HG02884 (cell line): ENCODE data around the gene PUS10.
"Not testable (repeated sequence)": the region's sequence is repeated elsewhere in the genome, so short reads cannot be mapped to it uniquely, and the experiment has no call there.

Experiments used
- ATAC-seq: cut with Tn5 transposase; IDR thresholded peaks from one replicate; pipeline ENCODE4 v1.9.1; 2021; ENCODE audit warnings: mild to moderate bottlenecking, moderate library complexity; ENCODE audit not compliant: unreplicated experiment

The PUS10 gene, protein sequence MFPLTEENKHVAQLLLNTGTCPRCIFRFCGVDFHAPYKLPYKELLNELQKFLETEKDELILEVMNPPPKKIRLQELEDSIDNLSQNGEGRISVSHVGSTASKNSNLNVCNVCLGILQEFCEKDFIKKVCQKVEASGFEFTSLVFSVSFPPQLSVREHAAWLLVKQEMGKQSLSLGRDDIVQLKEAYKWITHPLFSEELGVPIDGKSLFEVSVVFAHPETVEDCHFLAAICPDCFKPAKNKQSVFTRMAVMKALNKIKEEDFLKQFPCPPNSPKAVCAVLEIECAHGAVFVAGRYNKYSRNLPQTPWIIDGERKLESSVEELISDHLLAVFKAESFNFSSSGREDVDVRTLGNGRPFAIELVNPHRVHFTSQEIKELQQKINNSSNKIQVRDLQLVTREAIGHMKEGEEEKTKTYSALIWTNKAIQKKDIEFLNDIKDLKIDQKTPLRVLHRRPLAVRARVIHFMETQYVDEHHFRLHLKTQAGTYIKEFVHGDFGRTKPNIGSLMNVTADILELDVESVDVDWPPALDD

DNA sequence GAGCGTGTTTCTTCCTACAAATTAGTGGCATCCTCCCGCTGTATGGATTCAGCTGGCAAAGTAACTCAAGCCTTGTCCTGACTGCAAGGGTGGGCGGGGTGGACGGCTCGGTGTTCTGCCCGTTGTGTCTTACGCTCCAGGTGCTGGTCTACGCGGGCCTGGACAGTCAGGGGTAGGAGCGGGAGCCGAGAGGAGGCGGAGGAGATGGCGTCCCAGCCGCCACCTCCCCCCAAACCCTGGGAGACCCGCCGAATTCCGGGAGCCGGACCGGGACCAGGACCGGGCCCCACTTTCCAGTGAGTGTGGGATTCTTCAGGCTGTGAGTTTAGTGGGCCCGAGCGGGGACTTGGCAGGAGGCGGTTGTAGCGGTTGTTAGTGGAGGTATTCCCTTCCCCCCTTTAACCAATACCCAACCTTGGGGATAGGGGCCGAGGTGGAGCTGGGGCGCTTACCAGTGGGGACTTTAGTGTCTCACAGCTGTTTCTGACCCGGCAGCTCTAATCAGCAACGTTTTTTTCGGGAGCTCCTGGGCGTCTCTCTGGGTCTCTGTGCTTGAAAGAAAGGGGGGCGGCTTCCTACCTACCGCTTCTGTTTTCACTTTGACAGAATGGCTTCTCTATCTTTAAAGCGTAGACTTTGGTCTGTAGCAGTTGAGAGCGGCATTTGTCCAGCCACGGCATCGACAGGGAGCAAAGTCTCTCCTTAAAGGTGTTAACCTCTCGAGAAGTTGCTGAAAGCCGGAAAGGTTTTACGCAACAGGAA is at the start of gene PUS10, which contains the start of gene PEX13:
Gene PUS10, minus strand, starts transcription at position 700 of the 762 bp plus-strand sequence. CDS start 6,365 bp downstream, outside the sequence.
Gene PEX13, plus strand, starts transcription at position 165 of the 762 bp plus-strand sequence. Its CDS starts 40 bp downstream, at position 205.
- peak; percentile 68 for ATAC-seq

DNA sequence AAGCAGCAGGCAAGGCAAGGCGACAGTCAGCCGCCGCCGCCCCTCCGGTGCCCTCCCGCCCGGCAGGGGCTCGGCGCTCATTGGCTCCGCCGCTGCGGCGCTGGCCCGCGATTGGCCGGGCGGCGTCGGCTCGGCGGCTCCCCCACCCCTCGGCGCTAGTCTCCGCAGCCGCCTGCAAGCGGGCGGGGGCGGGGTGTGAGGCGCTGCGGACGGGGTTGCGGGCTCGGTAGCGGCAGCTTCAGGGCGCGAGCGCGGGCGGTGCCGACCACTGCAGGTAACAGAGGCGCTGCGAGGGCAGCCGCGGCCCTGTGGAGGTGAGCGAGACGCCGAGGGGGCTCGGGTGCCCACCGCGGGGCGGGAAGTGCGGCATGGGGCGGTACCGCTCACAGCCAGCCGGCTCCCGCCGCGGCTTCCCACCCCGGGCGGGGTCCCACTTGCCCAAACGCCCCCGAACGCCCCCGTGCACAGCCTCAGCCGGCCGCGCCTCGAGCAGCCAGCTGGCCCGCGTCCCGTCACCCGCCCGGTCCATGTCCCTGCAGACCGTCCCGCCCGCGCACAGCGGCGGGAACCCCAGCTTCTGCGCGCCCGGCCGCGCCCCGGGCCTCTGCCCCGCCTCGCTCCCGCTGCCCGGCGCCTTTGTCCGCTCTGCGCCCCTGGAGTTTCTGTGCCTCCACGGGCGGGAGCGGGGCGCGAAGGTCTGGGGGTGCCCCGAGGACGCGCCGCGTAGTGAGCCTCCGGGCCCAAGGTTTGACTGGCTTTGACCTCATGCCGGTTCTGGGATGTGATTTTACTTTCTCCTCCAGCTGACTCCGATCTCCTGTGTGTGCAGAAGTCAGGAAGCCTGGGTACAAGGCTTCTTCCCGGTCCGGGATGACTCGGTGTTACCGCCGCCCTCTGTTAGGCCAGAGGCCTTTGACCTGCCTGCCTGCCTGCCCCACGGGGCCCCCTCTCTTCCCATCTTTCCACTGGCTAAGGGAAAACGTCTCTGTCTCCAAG is 48.0 kb upstream of the PUS10 start, which contains the start of gene SANBR:
Gene SANBR, plus strand, starts transcription at position 158 of the 996 bp plus-strand sequence. CDS start 4,480 bp downstream, outside the sequence.
- peak; percentile 93 for ATAC-seq

DNA sequence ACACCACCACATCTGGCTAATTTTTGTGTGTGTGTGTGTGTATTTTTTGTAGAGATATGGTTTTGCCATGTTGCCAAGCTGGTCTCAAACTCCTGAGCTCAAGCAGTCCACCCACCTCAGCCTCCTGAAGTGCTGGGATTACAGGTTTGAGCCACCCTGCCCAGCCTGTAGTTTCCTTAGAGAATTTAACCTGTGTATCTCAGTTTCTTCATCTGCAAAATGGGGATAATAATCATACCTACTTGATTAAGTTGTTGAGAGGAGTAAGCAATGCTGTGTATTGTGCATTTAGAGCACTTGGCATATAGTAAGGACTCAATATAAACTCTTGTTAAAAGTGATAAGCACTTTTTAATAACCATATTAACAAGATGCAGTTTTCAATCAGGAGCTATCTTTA is 41.3 kb upstream of the PUS10 start:
- no peak for ATAC-seq

DNA sequence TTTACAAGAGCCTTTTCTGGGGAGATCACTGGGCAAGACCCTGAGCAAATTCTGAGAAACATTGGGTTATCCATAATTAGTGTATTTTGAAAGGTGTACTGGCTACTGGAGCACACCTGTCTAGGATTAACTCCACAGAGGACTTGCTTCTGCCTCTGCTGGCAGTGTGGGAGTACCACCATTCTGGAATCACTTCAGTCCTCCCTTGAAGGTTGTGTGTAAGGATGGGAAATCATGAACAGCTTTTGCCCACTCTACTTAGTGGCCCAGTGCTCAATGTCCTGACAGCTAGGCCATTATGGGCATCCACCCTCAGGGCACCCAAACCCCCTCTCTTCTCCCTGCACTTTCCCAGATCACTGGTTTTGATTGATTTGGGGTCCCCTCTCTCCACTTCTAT is 39.5 kb upstream of the PUS10 start:
- no peak for ATAC-seq

DNA sequence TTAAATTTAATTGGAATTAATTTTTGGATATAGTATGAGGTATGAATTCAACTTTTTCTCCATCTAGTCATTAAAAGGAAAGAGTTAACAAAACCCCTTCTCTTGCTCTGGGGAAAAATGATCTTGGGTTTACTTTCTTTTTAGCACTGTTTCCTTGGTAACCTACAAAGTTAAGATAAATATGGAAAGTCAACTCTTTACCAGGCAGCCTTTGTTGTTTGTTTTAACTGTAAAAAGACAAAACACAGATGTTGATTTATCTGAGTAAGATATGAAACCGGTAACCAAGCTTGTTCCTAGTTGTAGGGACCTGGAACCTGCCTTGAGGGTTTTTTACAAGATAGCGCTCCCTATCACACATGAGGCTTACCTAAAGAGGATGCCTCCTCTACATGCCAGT is 37.5 kb upstream of the PUS10 start:
- no peak for ATAC-seq

DNA sequence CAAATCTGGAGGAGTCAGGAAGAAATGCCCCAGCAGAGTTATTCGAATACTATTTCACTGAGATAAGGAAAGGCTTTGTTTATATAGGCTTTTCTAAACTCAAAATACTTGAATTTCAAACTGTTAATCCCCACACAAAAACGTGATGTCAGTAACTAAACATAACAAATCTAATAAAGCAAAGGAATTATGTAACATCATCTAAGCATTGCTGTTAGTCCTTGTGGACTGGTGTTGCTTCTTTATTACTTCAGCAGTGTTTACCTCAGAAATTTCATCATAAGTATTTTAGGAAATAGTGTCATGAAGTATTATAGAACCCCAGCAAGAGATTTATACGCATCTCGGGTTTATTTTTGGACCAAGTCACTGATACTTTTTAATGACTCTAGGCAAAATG is 27.9 kb upstream of the PUS10 start:
- ATAC-seq = no peak

DNA sequence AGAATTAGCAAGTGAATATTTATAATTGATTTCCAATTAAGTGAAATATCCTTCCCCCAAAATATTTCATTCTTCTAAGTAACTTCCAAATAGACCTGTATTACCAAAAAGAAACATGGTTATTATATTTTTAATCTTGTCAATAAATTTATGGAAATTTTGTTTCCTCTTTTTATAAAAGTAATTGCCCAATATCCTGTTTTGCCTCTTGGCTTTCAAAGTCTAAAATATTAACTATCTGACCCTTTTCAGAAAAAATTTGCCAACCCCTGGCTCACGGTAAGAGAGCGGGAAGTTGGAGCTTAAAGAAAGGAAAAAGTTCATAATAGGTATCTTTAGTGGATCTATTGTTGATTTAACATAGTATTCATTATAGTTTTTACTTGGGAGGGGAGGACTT is 27.2 kb upstream of the PUS10 start:
- ATAC-seq = no peak

DNA sequence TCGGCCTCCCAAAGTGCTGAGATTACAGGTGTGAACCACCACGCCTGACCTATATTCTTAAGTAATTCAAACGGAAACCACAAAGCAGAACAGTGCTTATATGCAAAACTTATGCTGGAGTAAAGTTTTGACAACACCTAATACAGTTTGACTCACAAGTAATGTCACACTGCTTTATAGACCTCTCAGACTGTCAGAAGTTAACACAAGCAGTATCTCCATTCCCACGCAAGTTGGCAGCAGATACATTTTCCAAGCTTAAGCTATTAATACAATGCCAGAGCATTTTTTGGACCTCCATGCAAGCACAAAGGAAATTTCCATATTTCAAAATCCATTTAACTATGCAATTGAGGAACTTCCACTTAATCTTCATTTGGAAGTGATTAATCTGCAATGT is 26.6 kb upstream of the PUS10 start:
- no peak for ATAC-seq

DNA sequence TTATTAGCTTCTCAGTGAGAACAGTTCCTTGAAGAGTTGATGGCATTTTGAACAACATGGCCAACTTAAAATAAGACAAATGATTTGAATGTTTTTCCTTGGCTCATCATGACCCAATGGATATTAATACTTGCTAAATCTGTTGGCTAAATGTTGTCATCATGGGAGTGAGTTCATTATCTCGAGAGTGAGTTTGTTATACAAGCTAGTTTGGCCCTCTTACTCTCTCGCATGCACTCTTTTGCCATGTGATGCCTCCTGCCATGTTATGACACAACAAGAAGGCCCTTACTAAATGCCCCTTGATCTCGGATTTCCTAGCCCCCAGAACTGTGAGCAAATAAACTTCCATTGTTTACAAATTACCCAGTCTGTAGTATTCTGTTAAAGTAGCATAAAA is 24.8 kb upstream of the PUS10 start:
- no peak for ATAC-seq

DNA sequence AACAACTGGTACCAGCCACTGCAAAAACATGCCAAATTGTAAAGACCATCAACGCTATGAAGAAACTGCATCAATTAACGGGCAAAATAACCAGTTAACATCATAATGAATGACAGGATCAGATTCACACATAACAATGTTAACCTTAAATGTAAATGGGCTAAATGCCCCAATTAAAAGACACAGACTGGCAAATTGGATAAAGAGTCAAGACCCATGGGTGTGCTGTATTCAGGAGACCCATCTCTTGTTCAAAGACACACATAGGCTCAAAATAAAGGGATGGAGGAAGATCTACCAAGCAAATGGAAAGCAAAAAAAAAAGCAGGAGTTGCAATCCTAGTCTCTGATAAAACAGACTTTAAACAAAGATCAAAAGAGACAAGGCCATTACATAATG is 18.6 kb upstream of the PUS10 start:
- ATAC-seq = not testable (repeated sequence)

DNA sequence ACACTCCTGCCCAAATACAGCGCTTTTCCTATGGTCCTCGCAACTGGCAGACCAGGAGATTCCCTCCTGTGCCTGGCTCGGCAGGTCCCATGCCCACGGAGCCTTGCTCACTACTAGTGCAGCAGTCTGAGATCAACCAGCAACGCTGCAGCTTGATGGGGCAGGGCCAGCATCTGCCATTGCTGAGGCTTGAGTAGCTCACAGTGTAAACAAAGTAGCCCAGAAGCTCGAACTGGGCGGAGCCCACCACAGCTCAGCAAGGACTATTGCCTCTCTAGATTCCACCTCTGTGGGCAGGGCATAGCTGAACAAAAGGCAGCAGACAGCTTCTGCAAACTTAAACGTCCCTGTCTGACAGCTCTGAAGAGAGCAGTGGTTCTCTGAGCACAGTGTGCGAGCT is 16.5 kb upstream of the PUS10 start:
- ATAC-seq = not testable (repeated sequence)

DNA sequence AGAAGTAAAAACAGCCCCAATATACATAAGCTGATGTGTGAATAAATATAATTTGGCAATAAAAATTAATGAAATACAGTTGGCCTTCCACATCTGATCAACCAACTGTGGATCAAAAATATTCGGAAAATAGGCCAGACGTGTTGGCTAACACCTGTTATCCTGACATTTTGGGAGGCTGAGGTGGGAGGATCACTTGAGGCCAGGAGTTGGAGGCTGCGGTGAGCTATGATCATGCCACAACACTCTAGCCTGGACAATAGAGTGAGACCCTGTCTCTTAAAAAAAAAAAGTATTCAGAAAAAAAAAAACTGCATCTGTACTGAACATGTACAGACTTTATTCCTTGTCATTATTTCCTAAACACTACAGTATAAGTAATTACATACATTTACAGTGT is 11.5 kb upstream of the PUS10 start:
- ATAC-seq = no peak

DNA sequence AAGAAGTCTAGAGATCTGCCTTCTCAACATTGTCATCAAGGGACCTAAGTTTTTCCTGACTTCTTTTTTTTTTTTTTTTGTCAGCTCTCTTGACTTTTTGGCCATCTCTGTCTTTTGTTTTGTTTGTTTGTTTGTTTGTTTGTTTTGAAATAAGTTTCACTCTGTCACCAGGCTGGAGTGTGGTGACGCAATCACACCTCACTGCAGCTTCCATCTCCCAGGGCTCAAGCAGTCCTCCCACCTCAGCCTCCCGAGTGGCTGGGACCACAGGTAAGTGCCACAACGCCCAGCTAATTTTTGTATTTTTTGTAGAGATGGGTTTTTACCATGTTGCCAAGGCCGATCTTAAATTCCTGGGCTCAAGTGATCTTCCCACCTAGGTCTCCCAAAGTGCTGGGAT is 5.6 kb upstream of the PUS10 start:
- ATAC-seq = no peak

DNA sequence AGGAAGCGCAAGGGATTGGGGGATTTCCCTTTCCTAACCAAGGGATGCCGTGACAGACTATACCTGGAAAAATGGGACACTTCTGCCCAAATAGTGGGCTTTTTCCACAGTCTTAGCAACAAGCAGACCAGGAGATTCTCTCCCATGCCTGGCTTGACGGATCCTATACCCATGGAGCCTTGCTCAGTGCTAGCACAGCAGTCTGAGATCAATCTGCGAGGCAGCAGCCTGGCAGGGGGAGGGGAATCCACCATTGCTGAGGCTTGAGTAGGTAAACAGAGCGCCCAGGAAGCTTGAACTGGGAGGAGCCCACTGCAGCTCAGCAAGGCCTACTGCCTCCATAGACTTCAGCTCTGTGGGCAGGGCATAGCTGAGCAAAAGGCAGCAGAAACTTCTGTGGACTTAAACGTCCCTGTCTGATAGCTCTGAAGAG is 3.2 kb upstream of the PUS10 start:
- no peak for ATAC-seq

DNA sequence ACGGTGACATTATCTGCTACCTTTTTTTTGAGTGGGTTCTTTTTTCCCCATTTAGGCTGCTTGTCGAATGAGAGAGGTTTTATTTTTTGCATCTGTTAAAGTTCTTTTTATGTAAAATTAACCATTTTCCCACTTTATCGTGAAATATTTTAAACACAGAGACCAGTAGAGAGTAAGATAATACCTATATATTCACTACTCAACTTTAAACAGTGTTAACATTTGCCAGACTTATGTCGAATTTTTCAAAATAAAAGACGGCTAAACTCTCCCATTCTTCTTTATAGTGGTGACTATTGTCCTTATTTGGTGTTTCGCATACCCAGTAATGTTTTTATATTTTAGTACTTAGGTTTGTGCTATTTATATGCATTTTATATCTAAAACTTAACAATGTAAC is 743 bp upstream of the PUS10 start:
- ATAC-seq = no peak

DNA sequence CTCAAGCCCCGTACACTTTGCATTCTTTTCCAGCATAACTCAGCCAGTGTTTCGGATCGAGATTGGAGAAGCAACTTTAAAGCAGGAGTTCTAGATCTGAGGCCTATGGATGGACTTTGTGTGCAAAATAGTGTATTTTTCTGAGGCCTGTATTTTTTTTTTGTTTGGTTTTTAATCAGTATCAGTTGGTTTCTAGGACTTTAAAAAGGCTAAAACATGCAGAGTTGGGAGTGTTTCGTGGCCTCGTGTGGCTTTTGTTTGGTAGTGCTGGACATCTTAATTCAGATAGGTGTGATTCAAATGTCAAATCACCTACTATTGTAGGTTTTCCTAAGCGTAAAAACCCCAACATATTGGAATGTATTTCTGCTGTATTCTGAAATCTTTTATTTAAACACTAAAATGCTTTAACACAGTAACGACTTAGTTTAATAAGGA is 282 bp upstream of the PUS10 start:
- no peak for ATAC-seq

DNA sequence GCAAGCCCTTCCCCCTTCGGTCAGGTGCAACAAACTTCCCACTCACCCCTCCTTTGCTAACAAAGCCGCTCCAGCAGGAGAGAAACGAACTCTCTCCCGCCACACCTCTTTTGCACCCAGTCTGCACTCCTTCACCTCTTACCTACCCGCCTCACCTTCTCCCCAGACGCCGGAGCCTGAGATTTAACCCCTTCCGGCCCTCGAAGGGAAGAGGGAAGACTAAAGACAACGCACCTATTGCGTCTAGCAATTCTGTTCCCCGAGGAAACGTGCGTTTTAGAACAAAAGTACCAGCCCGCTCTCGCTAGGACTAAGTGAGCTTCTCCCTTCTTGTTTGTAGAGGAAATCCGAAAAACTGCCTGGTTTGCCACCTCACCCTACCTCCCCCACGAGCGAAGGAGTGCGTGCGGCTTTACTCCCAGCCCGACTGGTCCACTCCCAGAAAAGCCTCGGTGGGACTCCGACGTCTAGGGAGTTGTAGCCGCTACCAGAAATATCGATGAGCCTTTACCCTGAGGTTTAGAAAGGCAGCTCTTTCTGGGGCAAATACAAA is 976 bp downstream of the PUS10 start:
- peak; percentile 48 for ATAC-seq

DNA sequence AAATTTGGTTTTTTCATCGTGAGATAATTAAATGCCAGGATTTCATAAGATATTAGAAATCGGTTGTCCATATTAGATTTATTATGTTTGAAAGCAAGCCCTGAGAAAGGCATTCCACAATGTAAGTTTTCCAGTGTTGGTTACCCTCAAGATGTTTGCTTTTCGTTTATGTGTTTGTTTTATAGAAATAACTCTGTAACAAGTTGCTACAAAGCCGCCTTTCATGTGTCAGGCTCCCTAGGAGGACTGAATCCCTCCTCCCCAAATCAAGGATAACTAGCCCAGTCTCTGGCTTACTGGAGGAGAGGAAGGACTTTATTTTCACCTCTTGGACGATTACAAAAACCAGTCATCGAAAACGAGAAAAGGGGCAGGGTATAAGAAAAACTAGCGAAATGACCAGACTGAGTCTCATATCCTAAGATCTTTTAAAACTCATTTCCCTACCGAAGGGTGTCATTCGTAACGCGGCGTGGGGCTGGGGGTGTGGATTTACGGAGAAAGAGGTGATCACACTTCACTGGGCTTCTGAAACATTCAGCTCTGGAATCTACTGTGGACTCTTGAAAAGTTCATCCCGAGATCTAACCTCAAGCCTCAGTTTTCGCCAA is 1.6 kb downstream of the PUS10 start:
- ATAC-seq = peak; percentile 19

DNA sequence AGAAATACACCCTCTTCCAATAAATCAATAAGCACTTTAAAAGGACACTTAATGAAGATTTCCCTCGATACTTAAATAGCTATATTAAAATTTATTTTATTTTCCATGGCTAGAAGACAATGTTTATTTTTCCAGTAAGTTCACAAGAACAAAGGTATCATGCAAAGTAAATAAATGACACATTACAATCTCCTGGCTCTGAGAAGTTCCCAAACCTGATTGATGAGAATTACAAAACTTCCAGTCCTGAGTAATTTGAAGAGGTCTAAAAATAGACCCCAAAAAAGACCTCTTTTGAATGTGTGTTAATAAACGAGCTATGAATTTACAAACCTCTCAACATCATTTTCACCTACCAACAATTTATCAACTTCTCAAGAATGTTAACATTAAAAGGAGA is 2.1 kb downstream of the PUS10 start:
- ATAC-seq = no peak

DNA sequence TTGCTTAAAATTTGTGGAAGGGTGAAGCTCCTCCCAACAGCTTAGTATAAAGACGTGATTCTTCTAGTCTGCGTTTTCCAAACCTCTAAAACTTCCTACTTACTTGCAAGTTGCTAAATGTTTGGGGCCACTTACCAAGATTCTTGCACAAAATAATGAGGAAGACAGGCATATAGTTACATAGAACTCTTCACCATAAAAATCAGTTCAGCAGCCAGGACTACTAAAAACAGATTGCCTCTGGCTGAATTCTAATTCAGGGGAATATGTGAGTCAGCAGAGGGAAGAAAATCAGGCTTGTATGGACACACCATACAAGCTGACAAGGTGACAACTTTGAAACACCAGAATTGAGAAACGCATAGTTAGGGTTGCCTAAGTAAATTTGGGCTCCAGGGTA is 3.3 kb downstream of the PUS10 start:
- ATAC-seq = no peak
